HEK293 (cell line): ENCODE measurements around the gene SHLD1.

Source experiments
- ZBTB20 ChIP-seq: fragments of 450-650 bp; formaldehyde crosslinking; IDR thresholded peaks from 2 replicates; pipeline ENCODE4 v1.5.1; 2016; ENCODE audit warnings: missing biosample characterization, missing genetic modification characterization
- ZNF157 ChIP-seq: fragments of 450-650 bp; formaldehyde crosslinking; IDR thresholded peaks from 2 replicates; pipeline ENCODE4 v1.5.1; 2016; ENCODE audit warnings: missing biosample characterization, missing genetic modification characterization
- ZNF335 ChIP-seq: fragments of 450-650 bp; formaldehyde crosslinking; conservative IDR thresholded peaks from 2 replicates; pipeline ENCODE4 v1.5.1; 2016; ENCODE audit warnings: missing biosample characterization, missing genetic modification characterization
- ZNF423 ChIP-seq: fragments of 450-650 bp; formaldehyde crosslinking; IDR thresholded peaks from 2 replicates; pipeline ENCODE4 v1.5.1; 2016; ENCODE audit warnings: missing biosample characterization, missing genetic modification characterization
- ZNF585B ChIP-seq: fragments of 450-650 bp; formaldehyde crosslinking; IDR thresholded peaks from 2 replicates; pipeline ENCODE4 v1.5.1; 2016; ENCODE audit warnings: missing biosample characterization, missing genetic modification characterization
- ZNF654 ChIP-seq: fragments of 450-650 bp; formaldehyde crosslinking; IDR thresholded peaks from 2 replicates; pipeline ENCODE4 v1.5.1; 2016; ENCODE audit warnings: low read depth, missing biosample characterization, missing genetic modification characterization
- ZNF785 ChIP-seq: fragments of 450-650 bp; formaldehyde crosslinking; IDR thresholded peaks from 2 replicates; pipeline ENCODE4 v1.5.1; 2016; ENCODE audit warnings: missing biosample characterization, missing genetic modification characterization
- TF ChIP-seq, protein P1 (sequence below): fragments of 450-650 bp; formaldehyde crosslinking; IDR thresholded peaks from 2 replicates; pipeline ENCODE4 v1.5.1; 2016; ENCODE audit warnings: missing biosample characterization, missing genetic modification characterization
- TF ChIP-seq, protein P2 (sequence below): fragments of 450-650 bp; formaldehyde crosslinking; IDR thresholded peaks from 2 replicates; pipeline ENCODE4 v1.5.1; 2016; ENCODE audit warnings: missing biosample characterization, missing genetic modification characterization
- TF ChIP-seq, protein P3 (sequence below): fragments of 450-650 bp; formaldehyde crosslinking; IDR thresholded peaks from 2 replicates; pipeline ENCODE4 v1.5.1; 2016; ENCODE audit warnings: missing biosample characterization, missing genetic modification characterization
- TF ChIP-seq, protein P4 (sequence below): fragments of 450-650 bp; formaldehyde crosslinking; IDR thresholded peaks from 2 replicates; pipeline ENCODE4 v1.5.1; 2016; ENCODE audit warnings: missing biosample characterization, missing genetic modification characterization
- TF ChIP-seq, protein P5 (sequence below): fragments of 450-650 bp; formaldehyde crosslinking; IDR thresholded peaks from 2 replicates; pipeline ENCODE4 v1.5.1; 2017; ENCODE audit warnings: missing biosample characterization, missing genetic modification characterization

DNA sequence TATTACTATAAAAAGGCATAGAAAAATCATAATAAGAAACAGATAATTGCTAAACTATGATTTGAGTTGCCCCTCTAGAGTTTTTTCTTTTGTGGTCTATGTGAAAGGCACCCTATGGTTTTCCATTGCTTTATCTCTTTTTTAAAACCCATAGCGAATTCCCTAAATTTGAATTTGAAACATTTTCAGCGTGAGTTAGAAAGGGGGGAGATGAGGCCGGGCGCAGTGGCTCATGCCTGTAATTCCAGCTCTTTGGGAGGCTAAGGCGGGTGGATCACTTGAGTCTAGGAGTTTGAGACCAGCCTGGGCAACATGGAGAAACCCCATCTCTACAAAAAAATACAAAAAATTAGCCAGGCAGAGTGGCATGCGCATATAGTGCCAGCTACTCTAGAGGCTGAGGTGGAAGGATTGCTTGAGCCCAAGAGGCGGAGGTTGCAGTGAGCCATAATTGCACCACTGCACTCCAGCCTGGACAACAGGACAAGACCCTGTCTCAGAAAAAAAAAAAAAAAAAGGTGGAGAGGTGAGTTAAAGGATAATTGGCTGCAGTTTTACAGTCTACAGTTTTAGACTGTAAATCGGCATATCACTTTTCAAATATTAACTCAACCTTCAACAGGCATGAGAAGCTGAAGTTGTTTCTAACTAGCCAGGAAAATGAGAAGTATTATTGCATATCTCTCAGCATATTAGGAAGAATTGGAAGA is 46.3 kb downstream of the SHLD1 start:
- TF ChIP-seq, protein P1, sequence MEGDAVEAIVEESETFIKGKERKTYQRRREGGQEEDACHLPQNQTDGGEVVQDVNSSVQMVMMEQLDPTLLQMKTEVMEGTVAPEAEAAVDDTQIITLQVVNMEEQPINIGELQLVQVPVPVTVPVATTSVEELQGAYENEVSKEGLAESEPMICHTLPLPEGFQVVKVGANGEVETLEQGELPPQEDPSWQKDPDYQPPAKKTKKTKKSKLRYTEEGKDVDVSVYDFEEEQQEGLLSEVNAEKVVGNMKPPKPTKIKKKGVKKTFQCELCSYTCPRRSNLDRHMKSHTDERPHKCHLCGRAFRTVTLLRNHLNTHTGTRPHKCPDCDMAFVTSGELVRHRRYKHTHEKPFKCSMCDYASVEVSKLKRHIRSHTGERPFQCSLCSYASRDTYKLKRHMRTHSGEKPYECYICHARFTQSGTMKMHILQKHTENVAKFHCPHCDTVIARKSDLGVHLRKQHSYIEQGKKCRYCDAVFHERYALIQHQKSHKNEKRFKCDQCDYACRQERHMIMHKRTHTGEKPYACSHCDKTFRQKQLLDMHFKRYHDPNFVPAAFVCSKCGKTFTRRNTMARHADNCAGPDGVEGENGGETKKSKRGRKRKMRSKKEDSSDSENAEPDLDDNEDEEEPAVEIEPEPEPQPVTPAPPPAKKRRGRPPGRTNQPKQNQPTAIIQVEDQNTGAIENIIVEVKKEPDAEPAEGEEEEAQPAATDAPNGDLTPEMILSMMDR: no peak
- TF ChIP-seq ZNF335 (tag by site-specific recombination) (no peak), ZNF585B (no peak), ZBTB20 (no peak), ZNF157 (no peak), ZNF785 (tag by site-specific recombination) (no peak), ZNF654 (tag by site-specific recombination) (no peak), ZNF423 (tag by site-specific recombination) (no peak)
- TF ChIP-seq, protein P2, sequence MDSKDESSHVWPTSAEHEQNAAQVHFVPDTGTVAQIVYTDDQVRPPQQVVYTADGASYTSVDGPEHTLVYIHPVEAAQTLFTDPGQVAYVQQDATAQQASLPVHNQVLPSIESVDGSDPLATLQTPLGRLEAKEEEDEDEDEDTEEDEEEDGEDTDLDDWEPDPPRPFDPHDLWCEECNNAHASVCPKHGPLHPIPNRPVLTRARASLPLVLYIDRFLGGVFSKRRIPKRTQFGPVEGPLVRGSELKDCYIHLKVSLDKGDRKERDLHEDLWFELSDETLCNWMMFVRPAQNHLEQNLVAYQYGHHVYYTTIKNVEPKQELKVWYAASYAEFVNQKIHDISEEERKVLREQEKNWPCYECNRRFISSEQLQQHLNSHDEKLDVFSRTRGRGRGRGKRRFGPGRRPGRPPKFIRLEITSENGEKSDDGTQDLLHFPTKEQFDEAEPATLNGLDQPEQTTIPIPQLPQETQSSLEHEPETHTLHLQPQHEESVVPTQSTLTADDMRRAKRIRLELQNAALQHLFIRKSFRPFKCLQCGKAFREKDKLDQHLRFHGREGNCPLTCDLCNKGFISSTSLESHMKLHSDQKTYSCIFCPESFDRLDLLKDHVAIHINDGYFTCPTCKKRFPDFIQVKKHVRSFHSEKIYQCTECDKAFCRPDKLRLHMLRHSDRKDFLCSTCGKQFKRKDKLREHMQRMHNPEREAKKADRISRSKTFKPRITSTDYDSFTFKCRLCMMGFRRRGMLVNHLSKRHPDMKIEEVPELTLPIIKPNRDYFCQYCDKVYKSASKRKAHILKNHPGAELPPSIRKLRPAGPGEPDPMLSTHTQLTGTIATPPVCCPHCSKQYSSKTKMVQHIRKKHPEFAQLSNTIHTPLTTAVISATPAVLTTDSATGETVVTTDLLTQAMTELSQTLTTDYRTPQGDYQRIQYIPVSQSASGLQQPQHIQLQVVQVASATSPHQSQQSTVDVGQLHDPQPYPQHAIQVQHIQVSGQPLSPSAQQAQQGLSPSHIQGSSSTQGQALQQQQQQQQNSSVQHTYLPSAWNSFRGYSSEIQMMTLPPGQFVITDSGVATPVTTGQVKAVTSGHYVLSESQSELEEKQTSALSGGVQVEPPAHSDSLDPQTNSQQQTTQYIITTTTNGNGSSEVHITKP (tag by site-specific recombination): no peak
- TF ChIP-seq, protein P3, sequence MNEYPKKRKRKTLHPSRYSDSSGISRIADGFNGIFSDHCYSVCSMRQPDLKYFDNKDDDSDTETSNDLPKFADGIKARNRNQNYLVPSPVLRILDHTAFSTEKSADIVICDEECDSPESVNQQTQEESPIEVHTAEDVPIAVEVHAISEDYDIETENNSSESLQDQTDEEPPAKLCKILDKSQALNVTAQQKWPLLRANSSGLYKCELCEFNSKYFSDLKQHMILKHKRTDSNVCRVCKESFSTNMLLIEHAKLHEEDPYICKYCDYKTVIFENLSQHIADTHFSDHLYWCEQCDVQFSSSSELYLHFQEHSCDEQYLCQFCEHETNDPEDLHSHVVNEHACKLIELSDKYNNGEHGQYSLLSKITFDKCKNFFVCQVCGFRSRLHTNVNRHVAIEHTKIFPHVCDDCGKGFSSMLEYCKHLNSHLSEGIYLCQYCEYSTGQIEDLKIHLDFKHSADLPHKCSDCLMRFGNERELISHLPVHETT (tag by site-specific recombination): no peak
- TF ChIP-seq, protein P4, sequence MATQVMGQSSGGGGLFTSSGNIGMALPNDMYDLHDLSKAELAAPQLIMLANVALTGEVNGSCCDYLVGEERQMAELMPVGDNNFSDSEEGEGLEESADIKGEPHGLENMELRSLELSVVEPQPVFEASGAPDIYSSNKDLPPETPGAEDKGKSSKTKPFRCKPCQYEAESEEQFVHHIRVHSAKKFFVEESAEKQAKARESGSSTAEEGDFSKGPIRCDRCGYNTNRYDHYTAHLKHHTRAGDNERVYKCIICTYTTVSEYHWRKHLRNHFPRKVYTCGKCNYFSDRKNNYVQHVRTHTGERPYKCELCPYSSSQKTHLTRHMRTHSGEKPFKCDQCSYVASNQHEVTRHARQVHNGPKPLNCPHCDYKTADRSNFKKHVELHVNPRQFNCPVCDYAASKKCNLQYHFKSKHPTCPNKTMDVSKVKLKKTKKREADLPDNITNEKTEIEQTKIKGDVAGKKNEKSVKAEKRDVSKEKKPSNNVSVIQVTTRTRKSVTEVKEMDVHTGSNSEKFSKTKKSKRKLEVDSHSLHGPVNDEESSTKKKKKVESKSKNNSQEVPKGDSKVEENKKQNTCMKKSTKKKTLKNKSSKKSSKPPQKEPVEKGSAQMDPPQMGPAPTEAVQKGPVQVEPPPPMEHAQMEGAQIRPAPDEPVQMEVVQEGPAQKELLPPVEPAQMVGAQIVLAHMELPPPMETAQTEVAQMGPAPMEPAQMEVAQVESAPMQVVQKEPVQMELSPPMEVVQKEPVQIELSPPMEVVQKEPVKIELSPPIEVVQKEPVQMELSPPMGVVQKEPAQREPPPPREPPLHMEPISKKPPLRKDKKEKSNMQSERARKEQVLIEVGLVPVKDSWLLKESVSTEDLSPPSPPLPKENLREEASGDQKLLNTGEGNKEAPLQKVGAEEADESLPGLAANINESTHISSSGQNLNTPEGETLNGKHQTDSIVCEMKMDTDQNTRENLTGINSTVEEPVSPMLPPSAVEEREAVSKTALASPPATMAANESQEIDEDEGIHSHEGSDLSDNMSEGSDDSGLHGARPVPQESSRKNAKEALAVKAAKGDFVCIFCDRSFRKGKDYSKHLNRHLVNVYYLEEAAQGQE (tag by site-specific recombination): no peak
- TF ChIP-seq, protein P5, sequence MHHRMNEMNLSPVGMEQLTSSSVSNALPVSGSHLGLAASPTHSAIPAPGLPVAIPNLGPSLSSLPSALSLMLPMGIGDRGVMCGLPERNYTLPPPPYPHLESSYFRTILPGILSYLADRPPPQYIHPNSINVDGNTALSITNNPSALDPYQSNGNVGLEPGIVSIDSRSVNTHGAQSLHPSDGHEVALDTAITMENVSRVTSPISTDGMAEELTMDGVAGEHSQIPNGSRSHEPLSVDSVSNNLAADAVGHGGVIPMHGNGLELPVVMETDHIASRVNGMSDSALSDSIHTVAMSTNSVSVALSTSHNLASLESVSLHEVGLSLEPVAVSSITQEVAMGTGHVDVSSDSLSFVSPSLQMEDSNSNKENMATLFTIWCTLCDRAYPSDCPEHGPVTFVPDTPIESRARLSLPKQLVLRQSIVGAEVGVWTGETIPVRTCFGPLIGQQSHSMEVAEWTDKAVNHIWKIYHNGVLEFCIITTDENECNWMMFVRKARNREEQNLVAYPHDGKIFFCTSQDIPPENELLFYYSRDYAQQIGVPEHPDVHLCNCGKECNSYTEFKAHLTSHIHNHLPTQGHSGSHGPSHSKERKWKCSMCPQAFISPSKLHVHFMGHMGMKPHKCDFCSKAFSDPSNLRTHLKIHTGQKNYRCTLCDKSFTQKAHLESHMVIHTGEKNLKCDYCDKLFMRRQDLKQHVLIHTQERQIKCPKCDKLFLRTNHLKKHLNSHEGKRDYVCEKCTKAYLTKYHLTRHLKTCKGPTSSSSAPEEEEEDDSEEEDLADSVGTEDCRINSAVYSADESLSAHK (tag by site-specific recombination): no peak
